ENCODE data around the gene MEIS3. TPM values are rescaled to one million over a fixed set of nuclear protein-coding genes. Genes with fewer than 3 reads are reported as not detected.

Gene MEIS3
- total RNA-seq: 10 to 100 TPM in 2 of 4 donors, 1 to 10 TPM in 2; 1.6 to 18.2 (median 10.2) TPM

DNA sequence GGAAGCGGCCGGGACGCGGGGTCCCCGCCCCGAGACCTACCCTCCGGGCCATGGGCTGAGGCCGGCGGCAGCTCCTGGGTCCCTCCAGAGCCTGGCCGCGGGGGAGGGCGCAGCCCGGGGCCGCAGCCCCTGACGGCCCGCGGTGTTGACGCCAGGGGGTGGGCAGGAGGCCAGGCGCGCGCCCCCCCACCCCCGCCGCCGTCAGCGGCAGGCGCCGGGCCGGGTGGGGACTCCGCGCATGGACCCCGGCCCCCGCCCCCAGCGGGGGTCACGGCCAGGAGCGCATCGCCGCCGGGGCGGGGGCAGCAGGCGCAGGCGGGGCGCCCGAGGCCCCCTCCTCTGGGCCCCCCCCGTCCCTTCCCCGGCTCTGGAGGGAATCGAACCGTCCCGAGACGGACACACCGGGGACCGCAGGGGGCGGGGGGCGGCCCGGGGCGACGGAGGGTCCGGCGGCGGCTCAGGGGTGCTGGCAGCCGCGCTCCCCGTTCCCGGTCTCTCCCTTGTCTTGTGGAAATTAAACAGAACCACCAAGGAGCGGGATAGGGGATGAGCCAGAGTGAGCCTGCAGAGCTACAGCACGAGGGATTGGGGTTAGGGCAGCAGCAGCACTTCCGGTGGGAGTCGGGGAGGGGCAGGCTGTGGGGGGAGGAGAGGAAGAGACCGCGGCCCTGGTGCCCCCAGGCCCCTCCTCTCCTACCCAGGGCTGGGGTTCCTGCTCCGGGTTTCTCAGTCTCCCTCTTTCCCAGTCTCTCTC, at the start of gene MEIS3:
Gene MEIS3 (minus strand): TSS at position 498 of the 754 bp plus-strand sequence. CDS start 446 bp downstream, at position 52.
- Histone ChIP-seq H3K4me1 (peaks cover 0 to 6% (median 1%) of the 10 kb centered on the region in 4 donors), H3K27me3 (peaks cover 0 to 40% of the 10 kb centered on the region in 2 donors), H3K27ac (peak within 1 kb of the TSS in 2 of 4 donors; percentile 17 to 39), H3K9me3 (no peaks in the 10 kb centered on the region), H3K4me3 (peak within 1 kb of the TSS; percentile 14 to 57 (median 50)), H3K36me3 (no peaks in the 10 kb centered on the region)
- no peak for TF ChIP-seq POLR2A (IDR thresholded peaks at IDR 0.05)
- no peak for DNase-seq

DNA sequence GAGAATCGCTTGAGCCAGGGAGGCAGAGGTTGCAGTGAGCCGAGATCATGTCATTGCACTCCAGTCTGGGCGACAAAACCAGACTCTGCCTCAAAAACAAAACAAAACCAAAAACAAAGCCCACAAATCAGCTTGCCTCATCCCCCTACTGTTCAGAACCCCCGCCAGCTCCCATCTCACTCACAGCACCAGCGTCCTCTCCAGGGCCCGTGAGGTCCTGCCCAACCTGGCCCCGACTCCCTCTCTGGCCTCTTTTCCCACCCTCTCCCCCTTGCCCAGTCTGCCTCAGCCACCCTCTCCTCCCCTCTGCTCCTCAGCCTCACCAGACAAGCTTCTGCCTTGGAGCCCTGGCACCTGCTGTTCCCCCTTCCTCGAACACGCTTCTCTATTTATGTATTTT, 48.6 kb upstream of the MEIS3 start:
- peaks cover 0 to 9% of the 10 kb centered on the region in 2 donors for H3K27me3 ChIP-seq
- no peaks in the 10 kb centered on the region for H3K36me3 ChIP-seq
- H3K27ac ChIP-seq: no peak overlapping the region
- DNase-seq: no peak
- H3K4me3 ChIP-seq: no peak overlapping the region
- H3K9me3 ChIP-seq: no peaks in the 10 kb centered on the region
- TF ChIP-seq, protein P1, sequence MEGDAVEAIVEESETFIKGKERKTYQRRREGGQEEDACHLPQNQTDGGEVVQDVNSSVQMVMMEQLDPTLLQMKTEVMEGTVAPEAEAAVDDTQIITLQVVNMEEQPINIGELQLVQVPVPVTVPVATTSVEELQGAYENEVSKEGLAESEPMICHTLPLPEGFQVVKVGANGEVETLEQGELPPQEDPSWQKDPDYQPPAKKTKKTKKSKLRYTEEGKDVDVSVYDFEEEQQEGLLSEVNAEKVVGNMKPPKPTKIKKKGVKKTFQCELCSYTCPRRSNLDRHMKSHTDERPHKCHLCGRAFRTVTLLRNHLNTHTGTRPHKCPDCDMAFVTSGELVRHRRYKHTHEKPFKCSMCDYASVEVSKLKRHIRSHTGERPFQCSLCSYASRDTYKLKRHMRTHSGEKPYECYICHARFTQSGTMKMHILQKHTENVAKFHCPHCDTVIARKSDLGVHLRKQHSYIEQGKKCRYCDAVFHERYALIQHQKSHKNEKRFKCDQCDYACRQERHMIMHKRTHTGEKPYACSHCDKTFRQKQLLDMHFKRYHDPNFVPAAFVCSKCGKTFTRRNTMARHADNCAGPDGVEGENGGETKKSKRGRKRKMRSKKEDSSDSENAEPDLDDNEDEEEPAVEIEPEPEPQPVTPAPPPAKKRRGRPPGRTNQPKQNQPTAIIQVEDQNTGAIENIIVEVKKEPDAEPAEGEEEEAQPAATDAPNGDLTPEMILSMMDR (IDR thresholded peaks at IDR 0.05): no peak
- TF ChIP-seq POLR2A (IDR thresholded peaks at IDR 0.05): no peak
- peaks cover 0 to 3% (median 0%) of the 10 kb centered on the region in 4 donors for H3K4me1 ChIP-seq

DNA sequence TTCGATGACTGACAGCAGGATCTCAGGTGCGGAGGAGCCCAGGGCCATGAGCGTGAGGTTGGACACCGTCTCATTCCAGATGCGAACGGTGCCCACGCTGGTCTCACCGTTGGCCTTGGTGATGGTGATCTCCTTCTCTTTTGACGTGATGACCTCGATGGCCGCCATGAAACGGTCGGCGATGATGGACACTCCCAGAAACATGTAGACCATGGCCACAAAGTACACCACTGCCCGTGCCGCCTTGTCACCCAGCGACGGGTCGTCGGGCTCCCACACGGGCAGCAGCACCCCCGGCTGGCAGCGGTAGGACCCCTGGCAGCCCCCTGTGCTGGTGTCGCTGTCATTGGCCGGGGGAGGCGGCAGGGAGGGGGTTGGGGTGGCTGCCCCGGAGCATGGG, 46.6 kb upstream of the MEIS3 start:
- Histone ChIP-seq H3K27ac (no peak overlapping the region), H3K4me1 (no peaks in the 10 kb centered on the region), H3K36me3 (no peaks in the 10 kb centered on the region), H3K27me3 (peaks cover 0 to 4% of the 10 kb centered on the region in 2 donors), H3K4me3 (no peak overlapping the region), H3K9me3 (no peaks in the 10 kb centered on the region)
- no peak for DNase-seq
- TF ChIP-seq, protein P1 (IDR thresholded peaks at IDR 0.05): no peak
- TF ChIP-seq POLR2A (IDR thresholded peaks at IDR 0.05): no peak

DNA sequence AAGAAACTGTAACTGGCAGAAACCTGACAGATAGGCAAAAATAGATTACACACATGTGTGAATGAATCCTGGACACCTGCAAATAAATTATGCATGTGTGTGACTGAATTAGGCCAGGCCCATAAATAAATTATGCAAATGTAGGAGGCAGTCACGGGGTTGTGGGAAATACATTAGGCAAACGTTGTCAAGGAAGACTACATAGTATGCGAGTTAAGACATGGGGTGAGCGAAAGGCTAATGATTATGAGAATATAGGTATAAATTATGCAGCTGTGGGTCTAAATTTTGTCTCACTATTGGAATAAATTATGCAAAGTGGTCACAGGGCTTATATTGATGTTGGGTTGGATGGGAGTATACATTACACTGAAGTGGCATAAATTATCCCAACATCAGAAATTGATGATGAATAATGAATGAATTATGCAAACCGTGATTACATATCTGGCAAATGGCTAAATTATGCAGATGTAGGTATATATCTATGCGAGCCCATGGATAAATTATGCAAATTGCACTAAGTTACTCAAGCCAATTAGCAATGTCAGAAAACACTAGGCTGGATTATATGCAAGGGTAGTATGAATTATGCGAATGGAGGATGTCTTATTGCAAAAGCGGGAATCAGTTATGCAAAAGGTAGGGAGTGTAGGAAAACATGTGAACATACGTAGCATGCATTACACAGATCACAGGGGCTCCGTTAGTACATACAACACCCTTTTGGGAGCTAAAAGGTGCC, 45.5 kb upstream of the MEIS3 start:
- Histone ChIP-seq H3K9me3 (no peaks in the 10 kb centered on the region), H3K4me1 (no peaks in the 10 kb centered on the region), H3K36me3 (no peaks in the 10 kb centered on the region), H3K27me3 (peaks cover 0 to 4% of the 10 kb centered on the region in 2 donors), H3K4me3 (no peak overlapping the region), H3K27ac (no peak overlapping the region)
- TF ChIP-seq POLR2A (IDR thresholded peaks at IDR 0.05): no peak
- TF ChIP-seq, protein P1 (IDR thresholded peaks at IDR 0.05): no peak
- DNase-seq: no peak

DNA sequence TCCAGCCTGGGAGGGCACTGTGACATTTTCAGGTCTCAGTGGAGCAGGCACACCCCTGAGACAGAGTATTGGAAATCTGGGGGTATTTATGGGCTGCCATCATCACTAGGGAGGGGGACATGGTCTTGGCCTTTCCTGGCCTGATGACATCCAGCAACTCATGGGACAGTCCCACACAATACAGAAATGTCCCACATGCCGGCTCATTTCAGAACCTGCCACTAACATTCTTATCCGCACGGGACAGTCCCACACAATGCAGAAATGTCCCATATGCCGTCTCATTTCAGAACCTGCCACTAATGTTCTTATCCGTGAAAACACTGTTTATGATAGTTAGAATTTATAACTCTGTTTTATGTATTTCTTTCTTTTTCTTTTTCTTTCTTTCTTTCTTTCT, 42.5 kb upstream of the MEIS3 start:
- Histone ChIP-seq H3K27ac (no peak overlapping the region), H3K27me3 (peaks cover 0 to 6% of the 10 kb centered on the region in 2 donors), H3K36me3 (no peaks in the 10 kb centered on the region), H3K4me3 (no peak overlapping the region), H3K4me1 (peaks cover 0 to 7% (median 0%) of the 10 kb centered on the region in 4 donors), H3K9me3 (no peaks in the 10 kb centered on the region)
- no peak for TF ChIP-seq POLR2A (IDR thresholded peaks at IDR 0.05)
- TF ChIP-seq, protein P1 (IDR thresholded peaks at IDR 0.05): no peak
- no peak for DNase-seq

DNA sequence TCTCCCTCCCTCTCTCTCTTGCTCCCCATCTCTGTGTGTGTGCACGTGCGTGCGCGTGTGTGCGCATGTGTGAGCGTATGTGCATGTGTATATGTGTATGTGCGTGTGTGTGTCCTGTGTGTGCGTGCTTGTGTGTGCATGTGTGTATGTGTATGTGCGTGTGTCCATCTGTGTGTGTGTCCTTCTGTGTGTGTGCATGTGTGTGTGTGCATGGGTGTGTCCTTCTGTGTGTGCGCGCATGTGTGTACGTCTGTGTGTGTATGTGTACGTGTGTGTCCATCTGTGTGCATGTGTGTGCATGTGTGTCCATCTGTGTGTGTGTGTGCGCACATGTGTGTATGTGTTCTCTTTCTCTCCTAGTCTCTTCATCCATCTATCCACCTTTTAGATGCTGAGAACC, 40.1 kb upstream of the MEIS3 start:
- H3K27me3 ChIP-seq: peaks cover 0 to 8% of the 10 kb centered on the region in 2 donors
- H3K36me3 ChIP-seq: no peaks in the 10 kb centered on the region
- no peak for DNase-seq
- peaks cover 0 to 6% (median 2%) of the 10 kb centered on the region in 4 donors for H3K9me3 ChIP-seq
- H3K4me1 ChIP-seq: peaks cover 0 to 8% (median 0%) of the 10 kb centered on the region in 4 donors
- H3K4me3 ChIP-seq: no peak overlapping the region
- no peak overlapping the region for H3K27ac ChIP-seq
- TF ChIP-seq, protein P1 (IDR thresholded peaks at IDR 0.05): no peak
- TF ChIP-seq POLR2A (IDR thresholded peaks at IDR 0.05): no peak
